HG03066 (cell line): ENCODE results near the gene LZTS3.

ENCODE experiments used
- ATAC-seq: cut with Tn5 transposase; IDR thresholded peaks from one replicate; pipeline ENCODE4 v1.9.1; 2021; ENCODE audit warnings: low read depth; ENCODE audit not compliant: unreplicated experiment

Gene LZTS3

DNA sequence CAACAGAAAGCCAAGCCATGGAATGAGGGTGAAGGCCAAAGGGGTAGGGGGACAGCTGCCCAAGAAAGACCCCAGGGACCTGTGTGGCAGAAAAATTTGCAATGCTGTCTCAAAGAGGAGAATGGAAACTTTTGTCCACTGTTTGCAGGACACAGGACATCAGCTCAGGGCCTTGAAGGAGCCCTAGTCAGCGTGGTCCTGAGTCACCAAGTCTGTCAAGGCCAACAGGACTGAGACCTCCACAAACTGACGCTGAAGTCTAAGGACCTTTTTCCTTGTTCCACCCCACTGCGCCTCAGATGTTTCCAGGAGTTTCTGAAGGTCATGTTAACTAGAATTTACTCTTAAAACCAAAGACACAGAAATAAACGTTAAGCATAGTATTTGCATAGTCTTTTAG lies 57.0 kb downstream of the LZTS3 start:
- ATAC-seq: no peak

- no peak for ATAC-seq
These were observed 57.9 kb downstream of the LZTS3 start for GRCh38 chr20:3115190-3116107.
